Activated naive CD4-positive, alpha-beta T cell treated with anti-CD3 and anti-CD28 coated beads, Interleukin-2, amount 50 U/mL, for 72 hours (primary cell): ENCODE results near the gene MINDY1. TPM values are rescaled to one million over a fixed set of nuclear protein-coding genes. Genes with fewer than 3 reads are reported as not detected.
A peak's percentile ranks its signal among the peaks of the same experiment; 100 is the strongest.

Source experiments
- ATAC-seq, 2 donors: fragments of 150-1000 bp; cut with Tn5 transposase; 2 replicates each; pipeline ENCODE4 v1.10.0; 2021; ENCODE audit warnings: mild to moderate bottlenecking in 2 of 2, moderate library complexity in 2 of 2
- DNase-seq, 2 donors: peaks; one replicate each; pipeline ENCODE4 v3.0.0; 2021 to 2022; ENCODE audit warnings: low spot score in 2 of 2
- H3K27ac Mint-ChIP-seq, 2 donors: one replicate each; pipeline ENCODE4 v1.8.0; 2022; ENCODE audit warnings: mild to moderate bottlenecking in 2 of 2, mixed read lengths in 2 of 2
- H3K36me3 Mint-ChIP-seq, 2 donors: one replicate each; pipeline ENCODE4 v1.8.0; 2022; ENCODE audit warnings: mixed read lengths in 2 of 2
- H3K9me3 Mint-ChIP-seq, 2 donors: one replicate each; pipeline ENCODE4 v1.8.0; 2022; ENCODE audit warnings: mixed read lengths in 2 of 2
- total RNA-seq, 2 donors: library from RNA; stranded (reverse); gene quantifications; one replicate each; pipeline ENCODE4 v1.2.3, GENCODE V29; 2022

Gene MINDY1
- total RNA-seq, 2 donors from 2014 or later, result 23.3 to 32.3 TPM

DNA sequence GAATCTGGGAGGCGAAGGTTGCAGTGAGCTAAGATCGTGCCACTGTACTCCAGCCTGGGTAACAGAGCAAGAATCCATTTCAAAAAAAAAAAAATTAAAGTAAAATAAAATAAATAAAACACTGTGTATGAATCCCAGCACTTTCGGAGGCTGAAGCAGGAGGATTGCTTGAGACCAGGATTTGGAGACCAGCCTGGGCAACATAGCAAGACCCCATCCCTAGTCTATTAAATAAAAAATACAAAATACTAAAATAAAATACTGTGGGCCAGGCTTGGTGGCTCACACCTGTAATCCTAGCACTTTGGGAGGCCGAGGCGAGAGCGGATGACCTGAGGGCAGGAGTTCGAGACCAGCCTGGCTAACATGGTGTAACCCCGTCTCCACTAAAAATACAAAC is 25.5 kb upstream of the MINDY1 start:
- Mint-ChIP-seq H3K27ac (no peak overlapping the region), H3K36me3 (peaks cover 12 to 15% of the 10 kb centered on the region in 2 donors), H3K9me3 (no peaks in the 10 kb centered on the region)
- no peak for ATAC-seq
- DNase-seq, result no peak

DNA sequence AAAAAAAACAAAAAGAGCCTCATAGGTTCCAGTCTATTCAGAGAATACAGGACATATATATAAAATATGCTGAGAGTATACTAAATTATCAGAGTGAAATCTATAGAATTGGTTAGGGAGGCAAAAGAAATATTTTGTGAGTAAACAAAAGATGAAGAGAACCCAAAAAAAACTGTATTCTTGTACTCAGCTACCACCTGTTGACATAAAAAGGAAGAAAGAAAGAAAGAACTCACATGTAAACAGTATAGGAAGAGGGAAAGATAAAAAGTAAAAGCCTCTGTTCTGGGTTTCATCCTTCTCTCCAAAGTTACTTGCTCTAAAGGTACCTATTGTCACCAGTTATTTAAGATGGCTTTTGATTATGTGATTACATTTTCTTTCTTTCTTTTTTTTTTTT is 19.8 kb upstream of the MINDY1 start:
- DNase-seq (no peak), ATAC-seq (no peak)
- no peaks in the 10 kb centered on the region for H3K9me3 Mint-ChIP-seq
- peaks cover 7 to 8% of the 10 kb centered on the region in 2 donors for H3K36me3 Mint-ChIP-seq
- H3K27ac Mint-ChIP-seq, result no peak overlapping the region

DNA sequence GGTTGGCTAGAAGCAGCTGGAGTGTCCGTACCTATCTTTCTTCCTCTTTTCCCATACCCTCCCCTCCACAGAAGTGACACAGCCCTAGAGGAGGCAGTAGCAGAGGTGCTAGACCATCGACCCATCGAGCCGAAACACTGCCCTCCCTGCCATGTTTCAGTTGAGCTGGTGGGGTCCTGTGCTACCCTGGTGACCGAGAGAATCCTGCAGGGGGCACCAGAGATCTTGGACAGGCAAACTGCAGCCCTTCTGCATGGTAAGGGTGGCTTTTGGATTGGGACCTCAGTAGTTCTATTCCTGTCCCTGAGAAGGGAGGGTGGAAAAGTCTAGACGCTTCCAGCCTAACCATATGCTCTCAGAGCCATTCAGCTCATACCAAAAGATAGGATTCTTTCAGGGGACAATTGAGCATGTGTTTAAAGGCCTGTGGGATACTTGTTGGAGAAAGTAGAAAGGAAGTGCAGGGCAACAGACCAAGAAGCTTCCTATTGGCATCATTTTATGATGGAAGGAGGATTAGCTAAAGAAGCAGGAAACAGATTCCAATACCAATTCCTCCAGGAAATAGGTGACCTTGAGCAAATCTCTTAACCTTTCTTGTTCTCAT is 17.9 kb upstream of the MINDY1 start:
- DNase-seq (peak; percentile 72 to 86), ATAC-seq (peak; percentile 98 to 99)
- Mint-ChIP-seq H3K36me3 (peaks cover 0 to 7% of the 10 kb centered on the region in 2 donors), H3K9me3 (no peaks in the 10 kb centered on the region), H3K27ac (peak overlapping the region in 1 of 2 donors; percentile 55)

DNA sequence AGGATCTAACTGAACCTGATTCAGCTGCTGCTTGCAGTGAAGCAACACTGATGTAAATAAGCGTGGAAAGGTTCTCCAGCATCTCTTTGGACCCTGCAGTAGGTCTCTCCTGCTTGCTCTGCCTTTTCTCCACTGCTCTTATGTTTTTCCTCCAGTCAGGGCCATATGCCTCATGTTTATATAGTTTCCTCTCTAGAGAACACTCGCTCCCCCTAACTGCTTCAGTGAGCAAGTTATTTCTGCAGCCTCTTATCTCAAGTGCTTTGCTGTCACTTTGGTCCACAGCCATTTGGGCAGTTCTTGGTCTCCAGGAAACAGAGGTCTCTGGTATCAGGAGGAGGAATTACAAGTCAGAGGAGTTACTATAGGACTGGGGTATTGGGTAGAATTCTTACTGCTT is 6.8 kb upstream of the MINDY1 start:
- H3K9me3 Mint-ChIP-seq, result no peaks in the 10 kb centered on the region
- ATAC-seq (no peak), DNase-seq (no peak)
- H3K27ac Mint-ChIP-seq, result no peak overlapping the region
- peaks cover under 1 to 2% of the 10 kb centered on the region in 2 donors for H3K36me3 Mint-ChIP-seq

DNA sequence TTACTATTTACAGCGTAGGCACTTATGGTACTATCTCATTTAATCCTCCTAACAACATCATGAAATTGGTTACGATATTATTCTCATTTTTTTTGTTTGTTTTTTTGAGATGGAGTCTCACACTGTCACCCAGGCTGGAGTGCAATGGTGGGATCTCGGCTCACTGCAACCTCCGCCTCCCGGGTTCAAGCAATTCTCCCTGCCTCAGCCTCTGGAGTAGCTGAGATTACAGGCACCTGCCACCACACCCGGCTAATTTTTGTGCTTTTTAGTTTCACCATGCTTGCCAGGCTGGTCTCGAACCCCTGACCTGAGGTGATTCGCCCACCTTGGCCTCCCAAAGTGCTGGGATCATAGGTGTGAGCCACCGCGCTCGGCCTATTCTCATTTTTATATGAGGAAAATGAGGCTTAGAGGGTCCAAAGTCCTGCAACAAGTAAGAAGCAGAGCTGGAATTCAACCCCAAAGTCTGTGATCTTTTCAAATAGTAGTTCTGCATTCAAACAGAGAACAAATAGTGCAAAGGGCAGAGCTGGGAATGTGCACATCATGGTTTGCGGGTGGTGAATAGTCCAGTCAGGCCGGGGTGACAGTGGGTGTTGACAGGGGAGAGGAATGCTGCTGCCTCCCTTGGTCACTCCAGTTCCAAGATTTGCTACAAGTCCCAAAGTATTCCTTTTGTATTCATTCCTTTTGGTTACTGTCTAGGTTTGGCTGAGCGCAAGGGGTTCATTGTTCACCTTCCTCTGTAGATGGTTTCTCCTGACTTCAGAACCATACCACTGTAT is 6.2 kb upstream of the MINDY1 start:
- H3K27ac Mint-ChIP-seq, result no peak overlapping the region
- no peaks in the 10 kb centered on the region for H3K9me3 Mint-ChIP-seq
- peaks cover 4 to 5% of the 10 kb centered on the region in 2 donors for H3K36me3 Mint-ChIP-seq
- ATAC-seq, result no peak
- DNase-seq, result no peak

DNA sequence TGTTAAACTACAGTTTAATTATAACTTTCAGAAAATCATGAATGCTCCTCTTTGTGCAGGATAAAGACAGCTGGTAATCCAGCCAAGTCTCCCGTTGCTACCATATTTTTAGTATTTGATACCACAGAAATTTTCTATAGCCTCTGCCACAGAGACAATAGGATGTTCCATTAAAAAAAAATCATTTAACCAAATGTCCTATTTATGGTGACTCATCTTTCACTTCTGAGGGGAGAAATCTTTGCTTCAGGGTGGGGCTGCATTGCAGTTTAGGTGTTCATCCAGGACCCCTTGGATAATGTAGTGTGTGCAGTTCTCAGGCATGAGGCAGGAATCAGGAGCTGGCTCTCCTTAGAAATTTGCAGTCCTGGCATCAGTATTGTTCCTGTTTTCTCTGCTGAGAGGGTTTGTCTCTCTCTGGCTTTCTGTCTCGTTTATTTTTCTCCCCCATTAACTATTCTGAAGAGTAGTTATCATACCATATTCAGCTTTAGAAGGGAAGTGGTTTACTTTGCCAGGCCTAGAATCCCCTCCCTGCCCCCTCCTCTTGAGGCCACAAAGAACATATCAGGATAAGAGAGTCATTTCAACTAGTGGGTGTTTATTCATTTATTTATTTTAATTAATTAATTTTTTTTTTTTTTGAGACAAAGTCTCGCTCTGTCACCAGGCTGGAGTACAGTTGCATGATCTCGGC is 4.6 kb upstream of the MINDY1 start:
- DNase-seq (no peak), ATAC-seq (no peak)
- no peak overlapping the region for H3K27ac Mint-ChIP-seq
- peaks cover 4 to 10% of the 10 kb centered on the region in 2 donors for H3K36me3 Mint-ChIP-seq
- H3K9me3 Mint-ChIP-seq, result no peaks in the 10 kb centered on the region

DNA sequence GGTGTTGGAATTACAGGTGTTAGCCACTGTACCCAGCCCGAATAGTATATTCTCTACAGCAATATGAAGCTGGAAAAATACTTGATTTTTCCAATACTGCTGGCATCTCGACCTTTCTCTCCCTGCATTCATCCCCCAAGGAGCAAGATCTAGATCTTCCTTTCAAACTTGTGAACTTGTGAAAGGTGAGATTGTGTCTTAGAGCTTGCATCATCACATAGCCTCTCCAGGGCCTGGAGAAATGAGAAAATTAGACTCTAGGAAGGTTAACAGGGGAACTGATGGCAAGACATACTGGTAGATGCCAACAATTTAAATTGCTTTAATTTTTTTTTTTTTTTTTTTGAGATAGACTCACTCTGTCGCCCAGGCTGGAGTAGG is 3.6 kb upstream of the MINDY1 start:
- Mint-ChIP-seq H3K9me3 (no peaks in the 10 kb centered on the region), H3K36me3 (peaks cover 10 to 20% of the 10 kb centered on the region in 2 donors), H3K27ac (no peak overlapping the region)
- DNase-seq, result no peak
- ATAC-seq, result no peak

DNA sequence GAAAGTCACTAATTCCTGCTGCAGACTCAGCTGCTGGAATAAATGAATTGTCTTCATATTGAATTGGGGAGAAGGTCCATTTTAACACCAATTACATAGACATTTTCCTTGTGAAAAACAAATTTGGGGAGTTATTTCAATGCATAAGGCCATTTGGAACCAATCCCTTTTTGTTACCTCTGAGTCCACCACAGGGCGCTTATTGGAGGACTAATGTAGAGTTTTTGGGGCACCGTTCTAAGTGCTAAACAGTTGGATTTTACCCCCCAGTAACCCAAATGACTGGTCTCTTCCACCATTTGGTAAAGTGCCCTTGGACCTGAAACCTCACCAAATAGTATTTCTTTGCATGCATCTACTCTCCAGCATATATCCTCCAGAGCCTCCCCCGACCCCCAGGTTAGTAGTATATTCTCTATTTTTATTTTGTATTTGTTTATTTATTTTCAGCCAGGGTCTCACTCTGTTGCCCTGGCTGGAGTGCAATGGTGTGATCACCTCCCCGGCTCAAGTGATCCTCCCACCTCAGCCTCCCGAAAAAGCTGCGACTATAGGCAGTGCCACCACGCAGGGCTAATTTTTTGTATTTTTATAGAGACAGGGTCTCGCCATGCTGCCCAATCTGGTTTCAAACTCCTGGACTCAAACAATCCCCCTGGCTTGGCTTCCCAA is 3.1 kb upstream of the MINDY1 start:
- ATAC-seq (no peak), DNase-seq (no peak)
- peaks cover 10 to 21% of the 10 kb centered on the region in 2 donors for H3K36me3 Mint-ChIP-seq
- H3K9me3 Mint-ChIP-seq, result no peaks in the 10 kb centered on the region
- H3K27ac Mint-ChIP-seq, result peak overlapping the region; percentile 97

DNA sequence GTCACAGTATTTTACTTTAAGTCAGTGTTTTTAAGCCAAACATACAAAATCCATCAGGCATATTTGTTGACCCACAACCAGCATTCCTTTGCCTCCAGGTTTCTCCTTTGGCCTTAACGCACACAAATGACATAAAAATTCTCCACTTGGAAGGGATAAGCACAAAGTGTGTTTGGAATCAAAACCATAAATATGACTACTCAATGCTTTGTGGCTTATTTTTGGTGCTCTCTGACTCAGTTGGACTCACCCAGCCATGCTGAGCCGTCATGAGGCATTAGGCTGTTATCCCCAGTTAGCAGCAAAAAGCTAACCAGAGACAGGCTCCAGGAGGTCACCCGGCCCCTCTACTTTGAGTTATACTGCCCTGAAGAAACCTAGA is 2.5 kb upstream of the MINDY1 start:
- H3K27ac Mint-ChIP-seq, result peak overlapping the region; percentile 97
- peaks cover 10 to 21% of the 10 kb centered on the region in 2 donors for H3K36me3 Mint-ChIP-seq
- ATAC-seq (peak in 1 of 2 donors; percentile 16), DNase-seq (no peak)
- no peaks in the 10 kb centered on the region for H3K9me3 Mint-ChIP-seq

DNA sequence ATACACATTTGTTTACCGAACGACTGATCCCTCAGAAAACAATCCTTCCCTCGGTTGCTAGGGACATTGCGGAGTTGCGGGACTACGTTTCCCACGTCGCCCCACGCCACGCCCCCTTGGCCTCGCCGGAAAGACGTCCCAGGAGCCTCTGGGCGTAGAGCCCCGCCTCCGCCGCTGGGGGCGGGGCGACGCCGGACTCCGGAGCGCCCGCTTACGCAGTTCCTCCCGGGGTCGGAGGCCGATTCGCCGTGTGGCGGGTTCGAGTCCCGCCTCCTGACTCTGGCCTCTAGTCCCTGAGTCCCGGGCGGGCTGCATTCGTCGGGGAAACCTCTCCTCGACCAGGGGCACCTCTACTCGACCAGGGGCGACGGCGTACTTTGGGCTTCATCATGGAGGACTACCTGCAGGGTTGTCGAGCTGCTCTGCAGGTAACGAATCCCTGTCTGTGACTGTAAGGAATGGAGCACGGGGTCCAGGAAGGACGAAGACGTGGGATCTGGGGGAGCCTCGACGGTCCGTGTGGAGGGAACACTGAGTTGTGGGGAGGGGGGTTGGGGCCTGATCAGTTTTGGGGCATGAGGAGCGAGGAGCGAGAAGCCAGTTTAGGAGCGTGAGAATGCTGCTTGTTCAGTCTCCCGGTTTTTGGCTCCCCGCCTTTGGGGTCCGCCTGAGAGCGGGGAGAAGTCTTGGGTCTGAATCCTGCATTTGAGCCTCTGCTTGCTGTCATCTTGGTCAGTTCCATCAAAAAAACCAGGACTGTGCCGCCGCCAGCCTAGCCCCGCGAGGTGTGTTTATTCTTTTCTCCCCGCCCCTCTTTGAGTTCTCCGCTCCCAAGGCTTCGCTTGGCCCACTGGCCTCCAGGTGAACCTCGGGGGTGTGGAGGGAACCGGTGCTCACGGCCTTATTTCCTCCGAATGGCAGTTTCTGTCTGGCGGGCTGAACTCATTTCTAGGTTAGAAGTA is 1.8 kb upstream of the MINDY1 start, which contains the start of gene PRUNE1:
PRUNE1 (plus strand) TSS at position 206 of the 962 bp plus-strand sequence; CDS start at position 390, 184 bp downstream.
- Mint-ChIP-seq H3K27ac (peak within 1 kb of the TSS; percentile 97 to 99), H3K36me3 (peaks cover 10 to 21% of the 10 kb centered on the region in 2 donors), H3K9me3 (no peaks in the 10 kb centered on the region)
- ATAC-seq (peak; percentile 80 to 90), DNase-seq (peak; percentile 93 to 97)

DNA sequence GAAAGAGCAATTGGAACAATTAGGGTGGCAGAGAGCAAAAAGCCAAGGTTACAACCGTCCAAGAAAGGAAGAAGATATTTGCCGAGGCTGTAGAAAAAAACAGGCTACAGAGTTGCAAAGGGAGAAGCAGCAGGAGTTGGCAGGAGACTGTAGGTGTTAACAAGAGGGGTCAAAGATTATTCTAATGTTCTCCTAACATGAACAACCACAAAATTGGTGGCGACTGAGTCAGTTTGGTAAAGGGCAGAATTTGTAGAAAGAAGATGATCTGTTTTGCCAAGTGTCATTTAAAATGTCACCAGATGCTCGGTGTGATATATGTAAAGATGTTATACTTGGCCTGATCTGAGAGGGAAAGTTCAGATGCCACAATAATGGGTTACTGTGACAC is 1.1 kb upstream of the MINDY1 start:
- ATAC-seq (no peak), DNase-seq (no peak)
- no peaks in the 10 kb centered on the region for H3K9me3 Mint-ChIP-seq
- peaks cover 10 to 21% of the 10 kb centered on the region in 2 donors for H3K36me3 Mint-ChIP-seq
- H3K27ac Mint-ChIP-seq, result peak overlapping the region; percentile 97 to 99

DNA sequence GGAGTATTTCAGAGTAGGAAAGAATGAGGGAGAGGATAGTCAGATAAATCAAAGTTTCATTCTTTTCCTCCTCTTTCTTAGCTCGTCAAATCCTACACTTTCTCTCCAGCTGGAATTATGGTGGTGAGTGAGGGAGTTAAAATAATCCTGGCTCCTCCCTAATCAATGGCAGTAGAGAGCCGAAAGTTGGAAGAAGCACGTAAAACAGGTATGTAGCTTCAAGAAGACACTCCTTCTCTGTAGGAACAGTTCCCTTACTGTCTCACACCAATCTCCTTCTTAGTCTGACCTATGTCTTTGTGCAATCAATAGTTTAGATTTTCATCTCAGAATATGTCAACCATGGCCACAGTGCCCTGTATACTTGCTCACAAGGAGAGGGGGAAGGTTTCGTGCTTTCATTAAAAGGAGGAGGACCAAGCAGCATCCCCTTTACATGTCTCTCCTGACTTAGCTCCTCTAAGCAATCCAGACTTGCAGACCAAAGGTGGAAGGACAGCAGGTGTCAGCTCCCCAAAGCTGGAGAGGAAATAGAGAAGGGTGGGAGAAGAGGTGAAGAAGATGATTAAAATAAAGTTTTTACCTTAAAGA is 878 bp downstream of the MINDY1 start:
- ATAC-seq (peak in 1 of 2 donors; percentile 1), DNase-seq (no peak)
- Mint-ChIP-seq H3K27ac (peak overlapping the region; percentile 97 to 99), H3K36me3 (peaks cover 16 to 30% of the 10 kb centered on the region in 2 donors), H3K9me3 (no peaks in the 10 kb centered on the region)

DNA sequence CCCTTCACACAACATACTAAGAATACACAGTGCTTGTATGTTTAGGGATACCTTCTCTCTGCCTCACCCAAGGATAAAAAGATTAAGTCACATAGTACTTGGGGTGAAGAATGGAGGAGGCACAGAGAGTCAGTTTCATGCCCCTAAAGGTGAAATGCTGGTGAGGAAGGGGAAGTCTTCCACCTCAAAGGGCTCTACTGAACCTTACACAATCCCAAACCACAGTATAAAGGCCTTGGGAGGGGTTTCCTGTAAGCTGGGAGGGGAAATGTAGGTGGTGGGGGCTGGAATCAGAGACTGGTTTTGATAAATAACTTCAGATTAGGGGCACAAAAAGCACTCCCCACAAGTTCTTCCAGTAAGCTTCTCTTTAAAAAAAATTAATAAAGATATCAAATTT is 3.5 kb downstream of the MINDY1 start:
- H3K36me3 Mint-ChIP-seq, result peaks cover 12 to 25% of the 10 kb centered on the region in 2 donors
- H3K9me3 Mint-ChIP-seq, result no peaks in the 10 kb centered on the region
- H3K27ac Mint-ChIP-seq, result peak overlapping the region; percentile 88 to 97
- DNase-seq (no peak), ATAC-seq (no peak)

DNA sequence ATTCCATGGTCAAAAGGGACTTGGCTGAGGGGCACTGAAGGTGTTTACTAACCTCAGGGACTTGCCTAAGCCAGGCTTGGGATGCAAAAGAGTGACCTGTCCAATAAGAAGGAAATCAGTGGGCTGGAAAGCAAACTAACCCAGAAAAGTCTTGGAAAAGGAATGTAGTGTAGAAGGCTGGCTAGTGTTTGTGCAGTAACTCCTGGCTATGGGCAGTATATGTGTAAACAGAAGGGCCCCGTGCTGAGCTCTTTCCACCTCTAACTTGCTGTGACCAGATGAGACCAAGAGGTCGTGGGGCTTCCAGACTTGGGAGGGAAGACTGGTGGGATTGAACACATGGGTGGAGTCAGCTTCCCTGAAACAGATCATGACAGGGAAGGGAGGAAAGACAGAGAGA is 4.1 kb downstream of the MINDY1 start:
- peak overlapping the region; percentile 88 to 97 for H3K27ac Mint-ChIP-seq
- H3K36me3 Mint-ChIP-seq, result peaks cover 12 to 25% of the 10 kb centered on the region in 2 donors
- no peak for ATAC-seq
- DNase-seq, result no peak
- no peaks in the 10 kb centered on the region for H3K9me3 Mint-ChIP-seq

DNA sequence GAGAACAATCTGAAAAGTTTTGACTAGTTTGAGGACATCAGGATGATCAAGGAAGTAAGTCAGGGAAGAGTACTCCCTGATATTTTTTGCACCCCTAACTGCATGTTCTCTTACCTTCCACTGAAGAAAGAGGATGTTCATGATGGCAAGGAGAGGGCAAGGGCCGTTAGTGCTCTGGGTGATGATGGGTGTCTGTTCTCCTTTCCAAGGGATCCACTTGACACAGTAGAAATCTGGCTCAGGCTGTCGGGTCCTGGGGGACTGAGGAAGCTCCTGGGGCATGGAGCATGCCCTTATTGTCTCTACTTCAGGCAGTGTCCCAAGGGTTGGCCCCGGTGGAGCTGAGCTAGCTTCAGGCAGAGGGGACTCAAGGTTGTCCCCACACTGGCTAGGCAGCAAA is 4.7 kb downstream of the MINDY1 start:
- Mint-ChIP-seq H3K36me3 (peaks cover 12 to 25% of the 10 kb centered on the region in 2 donors), H3K9me3 (no peaks in the 10 kb centered on the region), H3K27ac (peak overlapping the region; percentile 6 to 97)
- no peak for ATAC-seq
- no peak for DNase-seq
